T-helper 17 cell (primary cell): Measurements from ENCODE around the gene SPESP1. TPM values are rescaled to one million over a fixed set of nuclear protein-coding genes. Genes with fewer than 3 reads are reported as not detected.

Experiments used
- ATAC-seq: fragments of 150-1000 bp; cut with Tn5 transposase; 2 replicates; pipeline ENCODE4 v1.10.0; 2021; ENCODE audit warnings: mild to moderate bottlenecking, moderate library complexity
- DNase-seq, 3 donors: peaks; one replicate each; pipeline versions ENCODE4 v3.0.0 to v3.0.0-alpha.2; 2020 to 2021
- H3K9me3 ChIP-seq: one replicate; pipeline ENCODE4 v1.7.0; 2013; ENCODE audit warnings: low read length, mild to moderate bottlenecking; ENCODE audit not compliant: control insufficient read depth, poor library complexity, severe bottlenecking
- H3K27ac Mint-ChIP-seq: one replicate; pipeline ENCODE4 v1.8.0; 2022; ENCODE audit warnings: mild to moderate bottlenecking, moderate library complexity, mixed read lengths
- H3K27me3 Mint-ChIP-seq: one replicate; pipeline ENCODE4 v1.8.0; 2022; ENCODE audit warnings: mixed read lengths
- H3K36me3 Mint-ChIP-seq: one replicate; pipeline ENCODE4 v1.8.0; 2022; ENCODE audit warnings: low read depth, mixed read lengths
- H3K4me1 Mint-ChIP-seq: one replicate; pipeline ENCODE4 v1.8.0; 2022; ENCODE audit warnings: mild to moderate bottlenecking, mixed read lengths
- H3K4me3 Mint-ChIP-seq: one replicate; pipeline ENCODE4 v1.8.0; 2022; ENCODE audit warnings: mild to moderate bottlenecking, moderate library complexity, mixed read lengths
- total RNA-seq, 4 donors: library from RNA in 2 of 4; stranded (reverse) in 2 of 4; gene quantifications; one replicate each; pipeline ENCODE4 v1.2.3 and lab custom pipeline; 2022 to 2026

Gene SPESP1
- total RNA-seq: not detected
- total RNA-seq (lab: John Stamatoyannopoulos, UW): 0.23 reads per million in 2 donors

GRCh38 chr15:68930268-68931022 lies at the start of gene SPESP1:
Gene SPESP1, plus strand, starts transcription at chr15:68930525. Its CDS starts 129 bp downstream, at chr15:68930654.
- peak; percentile 85 for ATAC-seq
- no peak within 1 kb of the TSS for H3K27ac Mint-ChIP-seq
- DNase-seq: peak; percentile 11 to 37 (median 24)
- peak within 1 kb of the TSS; percentile 58 for H3K4me3 Mint-ChIP-seq
- peaks cover 27% of the 10 kb centered on the region for H3K27me3 Mint-ChIP-seq
- peaks cover 5% of the 10 kb centered on the region for H3K36me3 Mint-ChIP-seq
- no peaks in the 10 kb centered on the region for H3K4me1 Mint-ChIP-seq
- no peaks in the 10 kb centered on the region for H3K9me3 ChIP-seq

GRCh38 chr15:68885070-68885469 lies 45.3 kb upstream of the SPESP1 start:
- no peaks in the 10 kb centered on the region for H3K36me3 Mint-ChIP-seq
- no peaks in the 10 kb centered on the region for H3K9me3 ChIP-seq
- DNase-seq: no peak
- peaks cover 3% of the 10 kb centered on the region for H3K4me1 Mint-ChIP-seq
- H3K27me3 Mint-ChIP-seq: peaks cover 12% of the 10 kb centered on the region
- H3K4me3 Mint-ChIP-seq: no peak overlapping the region
- no peak overlapping the region for H3K27ac Mint-ChIP-seq
- no peak for ATAC-seq

GRCh38 chr15:68887120-68887519 lies 43.2 kb upstream of the SPESP1 start:
- Mint-ChIP-seq H3K4me3 (no peak overlapping the region), H3K36me3 (no peaks in the 10 kb centered on the region), H3K27me3 (peaks cover 10% of the 10 kb centered on the region), H3K4me1 (peaks cover 3% of the 10 kb centered on the region), H3K27ac (no peak overlapping the region)
- DNase-seq: no peak
- H3K9me3 ChIP-seq: no peaks in the 10 kb centered on the region
- no peak for ATAC-seq

GRCh38 chr15:68887819-68888218 lies 42.5 kb upstream of the SPESP1 start:
- peaks cover 3% of the 10 kb centered on the region for H3K4me1 Mint-ChIP-seq
- H3K4me3 Mint-ChIP-seq: no peak overlapping the region
- H3K36me3 Mint-ChIP-seq: no peaks in the 10 kb centered on the region
- no peaks in the 10 kb centered on the region for H3K9me3 ChIP-seq
- DNase-seq (no peak), ATAC-seq (no peak)
- H3K27me3 Mint-ChIP-seq: peaks cover 16% of the 10 kb centered on the region
- H3K27ac Mint-ChIP-seq: no peak overlapping the region

GRCh38 chr15:68888419-68888818 lies 41.9 kb upstream of the SPESP1 start:
- DNase-seq: no peak
- peak; percentile 63 for ATAC-seq

GRCh38 chr15:68894208-68894607 lies 36.1 kb upstream of the SPESP1 start:
- Mint-ChIP-seq H3K4me1 (no peaks in the 10 kb centered on the region), H3K4me3 (no peak overlapping the region), H3K27me3 (peaks cover 34% of the 10 kb centered on the region), H3K36me3 (no peaks in the 10 kb centered on the region), H3K27ac (no peak overlapping the region)
- H3K9me3 ChIP-seq: no peaks in the 10 kb centered on the region
- no peak for ATAC-seq
- DNase-seq: no peak

More at GRCh38 chr15:68888419-68888818, 41.9 kb upstream of the SPESP1 start:
- peak overlapping the region; percentile 19 for H3K27ac Mint-ChIP-seq
- peak overlapping the region; percentile 62 for H3K4me3 Mint-ChIP-seq
- peaks cover 3% of the 10 kb centered on the region for H3K4me1 Mint-ChIP-seq
- H3K9me3 ChIP-seq: no peaks in the 10 kb centered on the region
- H3K36me3 Mint-ChIP-seq: no peaks in the 10 kb centered on the region
- peaks cover 20% of the 10 kb centered on the region for H3K27me3 Mint-ChIP-seq

GRCh38 chr15:68896178-68896577 lies 34.1 kb upstream of the SPESP1 start:
- no peak for ATAC-seq
- no peak for DNase-seq
- H3K4me3 Mint-ChIP-seq: no peak overlapping the region
- no peak overlapping the region for H3K27ac Mint-ChIP-seq
- no peaks in the 10 kb centered on the region for H3K9me3 ChIP-seq
- H3K36me3 Mint-ChIP-seq: no peaks in the 10 kb centered on the region
- H3K4me1 Mint-ChIP-seq: no peaks in the 10 kb centered on the region
- peaks cover 46% of the 10 kb centered on the region for H3K27me3 Mint-ChIP-seq

- H3K4me1 Mint-ChIP-seq: no peaks in the 10 kb centered on the region
- no peaks in the 10 kb centered on the region for H3K9me3 ChIP-seq
- ATAC-seq (no peak), DNase-seq (no peak)
- no peak overlapping the region for H3K4me3 Mint-ChIP-seq
- H3K27ac Mint-ChIP-seq: no peak overlapping the region
- H3K27me3 Mint-ChIP-seq: peaks cover 52% of the 10 kb centered on the region
- no peaks in the 10 kb centered on the region for H3K36me3 Mint-ChIP-seq
Measured at GRCh38 chr15:68897016-68897415, 33.3 kb upstream of the SPESP1 start.

GRCh38 chr15:68900027-68900426 lies 30.3 kb upstream of the SPESP1 start:
- Mint-ChIP-seq H3K36me3 (no peaks in the 10 kb centered on the region), H3K27ac (no peak overlapping the region), H3K27me3 (peaks cover 50% of the 10 kb centered on the region), H3K4me3 (no peak overlapping the region), H3K4me1 (peaks cover 3% of the 10 kb centered on the region)
- ATAC-seq (no peak), DNase-seq (no peak)
- H3K9me3 ChIP-seq: no peaks in the 10 kb centered on the region

GRCh38 chr15:68907396-68907923 lies 22.9 kb upstream of the SPESP1 start:
- Mint-ChIP-seq H3K27me3 (peaks cover 34% of the 10 kb centered on the region), H3K4me3 (no peak overlapping the region), H3K36me3 (no peaks in the 10 kb centered on the region), H3K27ac (no peak overlapping the region), H3K4me1 (peaks cover 3% of the 10 kb centered on the region)
- no peaks in the 10 kb centered on the region for H3K9me3 ChIP-seq
- ATAC-seq (no peak), DNase-seq (no peak)

GRCh38 chr15:68909601-68910100 lies 20.7 kb upstream of the SPESP1 start:
- Mint-ChIP-seq H3K36me3 (no peaks in the 10 kb centered on the region), H3K27ac (no peak overlapping the region), H3K27me3 (peaks cover 28% of the 10 kb centered on the region), H3K4me3 (no peak overlapping the region), H3K4me1 (no peaks in the 10 kb centered on the region)
- no peaks in the 10 kb centered on the region for H3K9me3 ChIP-seq
- DNase-seq (no peak), ATAC-seq (no peak)

GRCh38 chr15:68910341-68910740 lies 20.0 kb upstream of the SPESP1 start:
- ATAC-seq (no peak), DNase-seq (no peak)
- Mint-ChIP-seq H3K4me3 (no peak overlapping the region), H3K4me1 (no peaks in the 10 kb centered on the region), H3K27me3 (peaks cover 26% of the 10 kb centered on the region), H3K36me3 (no peaks in the 10 kb centered on the region), H3K27ac (no peak overlapping the region)
- H3K9me3 ChIP-seq: no peaks in the 10 kb centered on the region

- Mint-ChIP-seq H3K4me3 (no peak overlapping the region), H3K36me3 (no peaks in the 10 kb centered on the region), H3K27ac (no peak overlapping the region), H3K4me1 (no peaks in the 10 kb centered on the region), H3K27me3 (peaks cover 28% of the 10 kb centered on the region)
- H3K9me3 ChIP-seq: no peaks in the 10 kb centered on the region
- ATAC-seq (no peak), DNase-seq (no peak)
Measured at GRCh38 chr15:68910816-68911215, 19.5 kb upstream of the SPESP1 start.

- H3K9me3 ChIP-seq: no peaks in the 10 kb centered on the region
- ATAC-seq (no peak), DNase-seq (no peak)
- Mint-ChIP-seq H3K27me3 (peaks cover 43% of the 10 kb centered on the region), H3K4me1 (peaks cover 4% of the 10 kb centered on the region), H3K36me3 (no peaks in the 10 kb centered on the region), H3K27ac (no peak overlapping the region), H3K4me3 (no peak overlapping the region)
Measured at GRCh38 chr15:68921926-68922325, 8.4 kb upstream of the SPESP1 start.
